SK-N-SH (cell line): ENCODE data around the gene AKT2. TPM values are rescaled to one million over a fixed set of nuclear protein-coding genes. Genes with fewer than 3 reads are reported as not detected.

Source experiments
- CTCF ChIA-PET: fragments of 300-600, 350-600 bp; formaldehyde crosslinking; extraction: SDS; loops from one replicate; lab custom pipeline; 2021; lab: Yijun Ruan, JAX
- POLR2A ChIA-PET: fragments of 350-600 bp; sonication (Branson Sonifier 250); formaldehyde crosslinking; extraction: SDS; loops from one replicate; lab custom pipeline; 2020; ENCODE audit warnings: antibody characterized with exemption, inconsistent platforms; lab: Yijun Ruan, JAX
- DNase-seq: peaks from one replicate; pipeline ENCODE4 v3.0.0; 2012
- H2AFZ ChIP-seq: fragments of 200-600 bp; sonication (generic); 2 replicates; pipeline ENCODE4 v1.8.1; 2016; ENCODE audit warnings: antibody characterized with exemption, mild to moderate bottlenecking, low read depth
- H3F3A ChIP-seq: fragments of 200-600 bp; sonication (generic); replicated peaks from 2 replicates; pipeline ENCODE3; 2016; ENCODE audit warnings: antibody characterized with exemption, mild to moderate bottlenecking; ENCODE audit not compliant: insufficient read depth
- H3K27ac ChIP-seq, 2 experiments: fragments of 200-500 bp in 1 of 2; fragments of 200-600 bp in 1 of 2; sonication (Bioruptor generic) in 1 of 2; sonication (generic), shearing (Covaris generic) in 1 of 2; 2 replicates each; pipeline versions ENCODE4 v1.5.1 to v1.6.1; 2014 to 2016; ENCODE audit warnings: low read depth in 2 of 2, inconsistent platforms in 1 of 2, low read length in 1 of 2, mild to moderate bottlenecking in 1 of 2, mixed read lengths in 1 of 2
- H3K27me3 ChIP-seq: fragments of 200-600 bp; sonication (generic), shearing (Covaris generic); 2 replicates; pipeline ENCODE4 v1.6.1; 2016; ENCODE audit warnings: mixed run types; ENCODE audit not compliant: insufficient read depth
- H3K36me3 ChIP-seq, 2 experiments: fragments of 200-500 bp in 1 of 2; fragments of 200-600 bp in 1 of 2; sonication (Bioruptor generic) in 1 of 2; sonication (generic) in 1 of 2; replicated peaks in 1 of 2; 2 replicates each; pipeline versions ENCODE3 to v1.5.1; 2014 to 2016; ENCODE audit warnings: low read length in 1 of 2, mild to moderate bottlenecking in 1 of 2; ENCODE audit not compliant: insufficient read depth in 2 of 2, control insufficient read depth in 1 of 2
- H3K4me1 ChIP-seq, 2 experiments: fragments of 200-500 bp in 1 of 2; fragments of 200-600 bp in 1 of 2; sonication (Bioruptor generic) in 1 of 2; sonication (generic), shearing (Covaris generic) in 1 of 2; 2 replicates each; pipeline versions ENCODE4 v1.5.1 to v1.6.1; 2014 to 2016; ENCODE audit warnings: low read depth in 1 of 2, low read length in 1 of 2, mixed run types in 1 of 2; ENCODE audit not compliant: insufficient read depth in 2 of 2, control insufficient read depth in 1 of 2
- H3K4me2 ChIP-seq: fragments of 200-600 bp; sonication (generic), shearing (Covaris generic); 2 replicates; pipeline ENCODE4 v1.6.1; 2017; ENCODE audit warnings: mixed run types
- H3K4me3 ChIP-seq, 2 experiments: fragments of 200-500 bp in 1 of 2; fragments of 200-600 bp in 1 of 2; sonication (Bioruptor generic) in 1 of 2; sonication (generic), shearing (Covaris generic) in 1 of 2; 2 replicates each; pipeline versions ENCODE4 v1.5.1 to v1.8.1; 2014 to 2016; ENCODE audit warnings: low read depth in 2 of 2, inconsistent platforms in 1 of 2, low read length in 1 of 2, mild to moderate bottlenecking in 1 of 2, mixed read lengths in 1 of 2, moderate library complexity in 1 of 2
- H3K79me2 ChIP-seq: fragments of 200-600 bp; sonication (generic); 2 replicates; pipeline ENCODE4 v1.8.1; 2017; ENCODE audit warnings: mild to moderate bottlenecking; ENCODE audit not compliant: insufficient read depth
- H3K9ac ChIP-seq: fragments of 200-600 bp; sonication (generic); 2 replicates; pipeline ENCODE4 v1.6.1; 2017; ENCODE audit warnings: mixed run types
- H3K9me2 ChIP-seq: fragments of 200-600 bp; sonication (generic); 2 replicates; pipeline ENCODE4 v1.6.1; 2017; ENCODE audit warnings: mixed run types
- H3K9me3 ChIP-seq: fragments of 200-600 bp; sonication (generic); 2 replicates; pipeline ENCODE4 v1.6.1; 2017; ENCODE audit warnings: mixed run types, mild to moderate bottlenecking, moderate library complexity
- H4K20me1 ChIP-seq: fragments of 200-600 bp; sonication (generic); 2 replicates; pipeline ENCODE4 v1.6.1; 2017; ENCODE audit warnings: mild to moderate bottlenecking, mixed run types; ENCODE audit not compliant: insufficient read depth
- EZH2phosphoT487 ChIP-seq: fragments of 200-600 bp; sonication (generic); IDR thresholded peaks from 2 replicates; pipeline ENCODE4 v1.6.1; 2017; ENCODE audit warnings: low read depth, mixed run types, mild to moderate bottlenecking, antibody characterized with exemption, moderate library complexity, borderline replicate concordance
- FOXJ3 ChIP-seq: sonication (generic); formaldehyde crosslinking; IDR thresholded peaks from 2 replicates; pipeline ENCODE4 v1.5.1; 2020; ENCODE audit warnings: mild to moderate bottlenecking, missing genetic modification reagents
- FOXM1 ChIP-seq: IDR thresholded peaks from 2 replicates; pipeline ENCODE4 v1.4.0; 2012; ENCODE audit warnings: low read depth, mild to moderate bottlenecking
- GATA2 ChIP-seq: sonication (generic); formaldehyde crosslinking; IDR thresholded peaks from 2 replicates; pipeline ENCODE4 v1.5.0; 2020; ENCODE audit warnings: mild to moderate bottlenecking, missing genetic modification reagents
- MEF2A ChIP-seq: IDR thresholded peaks from 2 replicates; pipeline ENCODE4 v1.4.0; 2012; ENCODE audit warnings: low read depth, borderline replicate concordance
- MXI1 ChIP-seq: IDR thresholded peaks from 2 replicates; pipeline ENCODE4 v1.6.1; 2012; ENCODE audit warnings: mild to moderate bottlenecking, low read depth, low read length, improper control_type of control experiment
- POLR2AphosphoS5 ChIP-seq: IDR thresholded peaks from 2 replicates; pipeline ENCODE4 v1.6.1; 2012; ENCODE audit warnings: low read depth, low read length
- RCOR1 ChIP-seq: fragments of 150-350 bp; IDR thresholded peaks from 2 replicates; pipeline ENCODE4 v1.6.1; 2017; ENCODE audit warnings: antibody characterized with exemption, low read length
- RFX5 ChIP-seq: IDR thresholded peaks from 2 replicates; pipeline ENCODE4 v1.6.1; 2012; ENCODE audit warnings: mild to moderate bottlenecking, improper control_type of control experiment, low read length
- RXRA ChIP-seq: IDR thresholded peaks from 2 replicates; pipeline ENCODE4 v1.4.0; 2012; ENCODE audit warnings: low read depth, mild to moderate bottlenecking, borderline replicate concordance
- SIN3A ChIP-seq: IDR thresholded peaks from 2 replicates; pipeline ENCODE4 v1.6.1; 2012; ENCODE audit warnings: low read depth, mild to moderate bottlenecking, low read length, moderate library complexity, borderline replicate concordance
- SMC3 ChIP-seq: IDR thresholded peaks from 2 replicates; pipeline ENCODE4 v1.6.1; 2012; ENCODE audit warnings: low read depth, low read length, improper control_type of control experiment
- TAF1 ChIP-seq: IDR thresholded peaks from 2 replicates; pipeline ENCODE4 v1.6.1; 2012; ENCODE audit warnings: low read depth, mild to moderate bottlenecking, low read length, moderate library complexity, borderline replicate concordance
- USF1 ChIP-seq: IDR thresholded peaks from 2 replicates; pipeline ENCODE4 v1.4.0; 2012; ENCODE audit warnings: low read depth, borderline replicate concordance
- YY1 ChIP-seq: IDR thresholded peaks from 2 replicates; pipeline ENCODE4 v1.4.0; 2012; ENCODE audit warnings: low read depth, mild to moderate bottlenecking
- ZBTB33 ChIP-seq: IDR thresholded peaks from 2 replicates; pipeline ENCODE4 v1.4.0; 2012; ENCODE audit warnings: low read depth, borderline replicate concordance
- WGBS: methylation state at CpG from one replicate; pipeline ENCODE4 v1.1.6; 2017; ENCODE audit warnings: low lambda C conversion rate; 5-methylcytosine and 5-hydroxymethylcytosine counted together
- polyA plus RNA-seq, 3 experiments: library from polyadenylated mRNA; depleted of rRNA; stranded (reverse); fragments of >200 nt; gene quantifications; 2 replicates each; pipeline ENCODE4 v1.2.3, GENCODE V29; 2012
- TF ChIP-seq, protein P1 (sequence below): IDR thresholded peaks from 2 replicates; pipeline ENCODE4; 2012
- TF ChIP-seq, protein P2 (sequence below): fragments of 200-600 bp; sonication (generic); IDR thresholded peaks from 2 replicates; pipeline ENCODE4 v1.6.1; 2017; ENCODE audit warnings: antibody characterized with exemption, mild to moderate bottlenecking, moderate library complexity

Gene AKT2
- polyA plus RNA-seq, 1 of the 3 experiments (the other 2 are of a cell fraction), result 99.8 TPM

GRCh38 chr19:40238775-40239174 lies 46.4 kb downstream of the AKT2 start:
- H3K4me2 ChIP-seq, result no peak overlapping the region
- WGBS, result 88% methylated on average over 8 of the region's 9 CpGs
- no peaks in the 10 kb centered on the region for H3K9me3 ChIP-seq
- H3K79me2 ChIP-seq, result peaks cover 8% of the 10 kb centered on the region; the same call in 1 of the 2 replicates
- TF ChIP-seq FOXM1 (no peak), YY1 (no peak), EZH2phosphoT487 (no peak), FOXJ3 (CRISPR knock-in tag) (no peak), SMC3 (no peak), POLR2AphosphoS5 (no peak), MXI1 (no peak), GATA2 (CRISPR knock-in tag) (no peak), MEF2A (no peak), ZBTB33 (no peak), SIN3A (no peak), TAF1 (no peak), USF1 (no peak)
- TF ChIP-seq, protein P1, sequence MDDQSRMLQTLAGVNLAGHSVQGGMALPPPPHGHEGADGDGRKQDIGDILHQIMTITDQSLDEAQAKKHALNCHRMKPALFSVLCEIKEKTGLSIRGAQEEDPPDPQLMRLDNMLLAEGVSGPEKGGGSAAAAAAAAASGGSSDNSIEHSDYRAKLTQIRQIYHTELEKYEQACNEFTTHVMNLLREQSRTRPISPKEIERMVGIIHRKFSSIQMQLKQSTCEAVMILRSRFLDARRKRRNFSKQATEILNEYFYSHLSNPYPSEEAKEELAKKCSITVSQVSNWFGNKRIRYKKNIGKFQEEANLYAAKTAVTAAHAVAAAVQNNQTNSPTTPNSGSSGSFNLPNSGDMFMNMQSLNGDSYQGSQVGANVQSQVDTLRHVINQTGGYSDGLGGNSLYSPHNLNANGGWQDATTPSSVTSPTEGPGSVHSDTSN, result no peak
- no peaks in the 10 kb centered on the region for H3F3A ChIP-seq
- H4K20me1 ChIP-seq, result no peaks in the 10 kb centered on the region
- H3K4me3 ChIP-seq, result no peak overlapping the region
- no peaks in the 10 kb centered on the region for H3K9me2 ChIP-seq
- H3K36me3 ChIP-seq, result peaks cover 3 to 63% of the 10 kb centered on the region in 2 experiments
- ChIA-PET POLR2A (no interaction called here), CTCF (interaction anchor here (1.1 kb wide), 1 partner anchor 9 kb away, joined by 3 read pairs; no protein-coding TSS in a partner anchor)
- no peaks in the 10 kb centered on the region for H3K27me3 ChIP-seq
- H3K4me1 ChIP-seq, result no peaks in the 10 kb centered on the region
- H3K9ac ChIP-seq, result no peak overlapping the region
- no peak overlapping the region for H3K27ac ChIP-seq
- no peak for DNase-seq
- H2AFZ ChIP-seq, result no peak overlapping the region

GRCh38 chr19:40237791-40238190 lies 47.4 kb downstream of the AKT2 start:
- Histone ChIP-seq H3K27me3 (no peaks in the 10 kb centered on the region), H3K79me2 (no peaks in the 10 kb centered on the region), H3K27ac (no peak overlapping the region), H3K4me2 (no peak overlapping the region), H2AFZ (no peak overlapping the region), H3K9ac (no peak overlapping the region), H3K9me3 (no peaks in the 10 kb centered on the region), H4K20me1 (no peaks in the 10 kb centered on the region), H3K4me1 (no peaks in the 10 kb centered on the region), H3K9me2 (no peaks in the 10 kb centered on the region), H3F3A (no peaks in the 10 kb centered on the region), H3K36me3 (peaks cover 3 to 68% of the 10 kb centered on the region in 2 experiments), H3K4me3 (no peak overlapping the region)
- CTCF ChIA-PET, result interaction anchor here (0.9 to 1.2 kb wide), 3 partner anchors 9 to 17 kb away, joined by 3 to 5 read pairs (median 3); no protein-coding TSS in a partner anchor
- POLR2A ChIA-PET, result no interaction called here
- no peak for DNase-seq
- TF ChIP-seq YY1 (no peak), RFX5 (no peak), RXRA (no peak), RCOR1 (no peak), FOXM1 (no peak)
- TF ChIP-seq, protein P2, sequence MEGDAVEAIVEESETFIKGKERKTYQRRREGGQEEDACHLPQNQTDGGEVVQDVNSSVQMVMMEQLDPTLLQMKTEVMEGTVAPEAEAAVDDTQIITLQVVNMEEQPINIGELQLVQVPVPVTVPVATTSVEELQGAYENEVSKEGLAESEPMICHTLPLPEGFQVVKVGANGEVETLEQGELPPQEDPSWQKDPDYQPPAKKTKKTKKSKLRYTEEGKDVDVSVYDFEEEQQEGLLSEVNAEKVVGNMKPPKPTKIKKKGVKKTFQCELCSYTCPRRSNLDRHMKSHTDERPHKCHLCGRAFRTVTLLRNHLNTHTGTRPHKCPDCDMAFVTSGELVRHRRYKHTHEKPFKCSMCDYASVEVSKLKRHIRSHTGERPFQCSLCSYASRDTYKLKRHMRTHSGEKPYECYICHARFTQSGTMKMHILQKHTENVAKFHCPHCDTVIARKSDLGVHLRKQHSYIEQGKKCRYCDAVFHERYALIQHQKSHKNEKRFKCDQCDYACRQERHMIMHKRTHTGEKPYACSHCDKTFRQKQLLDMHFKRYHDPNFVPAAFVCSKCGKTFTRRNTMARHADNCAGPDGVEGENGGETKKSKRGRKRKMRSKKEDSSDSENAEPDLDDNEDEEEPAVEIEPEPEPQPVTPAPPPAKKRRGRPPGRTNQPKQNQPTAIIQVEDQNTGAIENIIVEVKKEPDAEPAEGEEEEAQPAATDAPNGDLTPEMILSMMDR, result no peak
- 99% methylated on average over 12 of the region's 14 CpGs for WGBS
